AG10803 (cell line): ENCODE data around the gene RUNX3.

ENCODE experiments used
- DNase-seq: peaks from one replicate; pipeline ENCODE4 v3.0.0; 2010; ENCODE audit warnings: low read depth
- H3K4me3 ChIP-seq: 2 replicates; pipeline ENCODE4 v1.5.1; 2011; ENCODE audit warnings: mild to moderate bottlenecking, low read length, control low read depth
- CTCF ChIP-seq: conservative IDR thresholded peaks from 2 replicates; pipeline ENCODE4 v1.5.1; 2011; ENCODE audit warnings: mild to moderate bottlenecking, low read length, control low read depth, inconsistent platforms

Gene RUNX3

GRCh38 chr1:24932284-24932683 lies 2.2 kb upstream of the RUNX3 start:
- DNase-seq = peak; percentile 11
- no peak overlapping the region for H3K4me3 ChIP-seq
- TF ChIP-seq CTCF = peak; percentile 18; the same call in 1 of the 2 replicates

- DNase-seq = no peak
- H3K4me3 ChIP-seq = no peak overlapping the region
- TF ChIP-seq CTCF = no peak
These were observed 1.6 kb upstream of the RUNX3 start for GRCh38 chr1:24931468-24932231.

DNA sequence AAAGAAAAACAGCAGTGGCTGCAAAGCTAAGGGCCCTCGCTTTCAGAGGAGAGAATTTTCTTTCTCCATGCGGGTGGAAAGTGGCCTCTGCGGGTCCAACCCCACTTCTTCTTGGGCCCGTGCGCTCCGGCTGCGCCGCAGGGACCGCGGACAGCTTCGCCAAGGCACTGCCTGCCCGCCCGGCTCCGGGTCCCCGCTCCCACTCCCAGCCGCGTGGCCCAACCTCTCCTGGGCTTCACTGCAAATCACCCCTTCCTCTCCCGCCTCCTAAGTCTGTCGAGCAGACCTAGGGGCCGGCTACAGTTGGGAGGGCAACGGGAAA lies 1.0 kb upstream of the RUNX3 start:
- no peak for TF ChIP-seq CTCF
- DNase-seq = no peak
- H3K4me3 ChIP-seq = no peak overlapping the region

- TF ChIP-seq CTCF = no peak
- DNase-seq = peak; percentile 36
- peak overlapping the region; percentile 63 for H3K4me3 ChIP-seq
These were observed 447 bp downstream of the RUNX3 start for GRCh38 chr1:24929398-24930259.

DNA sequence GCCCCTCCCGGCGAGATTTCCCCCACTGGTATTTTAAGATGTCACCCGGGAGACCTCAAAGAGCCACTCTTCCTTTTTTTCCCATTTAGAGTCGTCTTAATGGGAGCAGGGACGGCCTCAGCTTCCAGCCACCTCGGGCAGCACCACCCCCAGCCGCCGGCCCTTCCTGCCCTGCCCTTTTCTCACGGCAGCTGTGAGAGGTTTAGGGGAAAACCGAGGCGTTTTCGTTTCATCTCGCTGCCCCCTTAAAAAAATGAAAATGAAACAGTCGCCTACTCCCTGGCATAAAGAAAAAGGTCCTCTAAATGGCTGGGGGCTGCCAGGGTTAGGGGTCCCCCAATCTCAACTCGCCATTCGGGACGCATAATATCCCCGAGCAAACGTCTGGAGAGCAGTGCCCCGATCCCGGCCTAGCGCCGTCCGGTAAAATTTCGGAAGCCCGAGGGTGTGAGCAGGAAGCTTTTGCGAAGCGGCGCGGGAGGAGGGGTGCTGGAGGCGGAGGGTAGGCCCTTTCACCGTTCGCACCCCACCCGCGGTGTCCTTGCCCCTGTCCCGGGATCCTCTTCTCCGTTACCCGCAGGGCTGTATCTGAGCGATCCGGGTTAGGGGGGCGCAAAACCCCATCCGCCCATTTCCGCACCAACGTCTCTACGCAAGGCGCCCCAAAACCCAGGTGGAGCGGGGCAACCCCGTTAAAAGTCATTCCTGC lies 1.2 kb downstream of the RUNX3 start:
- H3K4me3 ChIP-seq = peak overlapping the region; percentile 63
- peak; percentile 18 for DNase-seq
- TF ChIP-seq CTCF = no peak

DNA sequence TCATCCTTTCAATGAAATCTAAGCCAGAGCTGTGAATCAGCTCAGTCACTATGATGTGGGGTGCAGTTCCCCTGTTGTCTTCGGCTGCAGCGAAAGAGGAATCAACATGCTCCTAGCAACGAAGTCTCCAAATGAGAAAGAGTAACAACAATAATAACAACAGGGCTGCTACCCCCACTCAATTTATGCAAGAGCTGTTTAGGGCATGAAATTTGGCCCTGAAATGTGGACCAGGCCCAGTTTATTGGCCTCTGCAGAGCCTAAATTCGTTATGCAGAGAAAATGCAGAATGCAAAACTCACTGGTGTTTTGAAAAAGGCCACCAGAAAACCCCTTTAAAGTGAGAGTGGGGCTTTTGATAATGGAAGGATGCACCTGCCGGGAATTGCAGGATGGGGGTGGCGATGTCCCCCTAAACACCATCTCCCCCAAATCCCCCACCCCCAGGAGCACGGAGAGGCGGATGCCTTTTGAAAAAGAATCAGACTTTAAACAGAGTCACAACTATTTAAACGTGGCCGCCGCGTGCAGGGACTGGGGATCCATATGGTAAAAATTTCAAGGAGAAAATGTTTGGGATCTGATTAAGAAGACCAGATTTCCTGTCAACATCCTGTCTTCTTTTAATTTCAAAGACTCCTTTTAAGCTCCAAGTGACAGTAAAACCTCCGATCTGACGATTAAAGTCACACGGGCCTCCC lies 1.9 kb downstream of the RUNX3 start:
- DNase-seq = no peak
- TF ChIP-seq CTCF = no peak
- peak overlapping the region; percentile 63 for H3K4me3 ChIP-seq
